HG03103 (cell line): ENCODE measurements around the gene ANAPC1.
"Not testable (repeated sequence)": the region's sequence is repeated elsewhere in the genome, so short reads cannot be mapped to it uniquely, and the experiment has no call there.

ENCODE experiments used
- ATAC-seq: cut with Tn5 transposase; IDR thresholded peaks from one replicate; pipeline ENCODE4 v1.9.1; 2021; ENCODE audit warnings: low read depth; ENCODE audit not compliant: unreplicated experiment

Gene ANAPC1

DNA sequence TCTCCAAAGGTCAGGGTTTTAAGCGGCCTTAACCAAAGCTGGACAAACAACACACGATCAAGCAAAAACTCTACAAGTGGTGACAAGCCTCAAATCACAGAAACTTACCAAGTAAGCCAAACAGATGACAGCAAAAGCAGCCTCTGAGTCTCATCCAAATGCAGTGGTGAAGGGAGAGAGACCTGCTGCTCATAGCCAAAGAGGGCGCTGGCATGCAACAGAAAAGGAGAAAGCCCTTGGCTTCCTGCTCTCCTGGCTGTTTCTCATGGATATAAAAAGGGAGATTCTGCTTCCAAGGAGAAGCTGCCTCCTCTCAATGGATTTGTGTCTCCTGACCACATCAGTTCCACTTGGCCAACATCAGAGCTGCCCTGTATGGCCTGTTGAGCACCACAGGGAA, 142.5 kb downstream of the ANAPC1 start:
- not testable (repeated sequence) for ATAC-seq

DNA sequence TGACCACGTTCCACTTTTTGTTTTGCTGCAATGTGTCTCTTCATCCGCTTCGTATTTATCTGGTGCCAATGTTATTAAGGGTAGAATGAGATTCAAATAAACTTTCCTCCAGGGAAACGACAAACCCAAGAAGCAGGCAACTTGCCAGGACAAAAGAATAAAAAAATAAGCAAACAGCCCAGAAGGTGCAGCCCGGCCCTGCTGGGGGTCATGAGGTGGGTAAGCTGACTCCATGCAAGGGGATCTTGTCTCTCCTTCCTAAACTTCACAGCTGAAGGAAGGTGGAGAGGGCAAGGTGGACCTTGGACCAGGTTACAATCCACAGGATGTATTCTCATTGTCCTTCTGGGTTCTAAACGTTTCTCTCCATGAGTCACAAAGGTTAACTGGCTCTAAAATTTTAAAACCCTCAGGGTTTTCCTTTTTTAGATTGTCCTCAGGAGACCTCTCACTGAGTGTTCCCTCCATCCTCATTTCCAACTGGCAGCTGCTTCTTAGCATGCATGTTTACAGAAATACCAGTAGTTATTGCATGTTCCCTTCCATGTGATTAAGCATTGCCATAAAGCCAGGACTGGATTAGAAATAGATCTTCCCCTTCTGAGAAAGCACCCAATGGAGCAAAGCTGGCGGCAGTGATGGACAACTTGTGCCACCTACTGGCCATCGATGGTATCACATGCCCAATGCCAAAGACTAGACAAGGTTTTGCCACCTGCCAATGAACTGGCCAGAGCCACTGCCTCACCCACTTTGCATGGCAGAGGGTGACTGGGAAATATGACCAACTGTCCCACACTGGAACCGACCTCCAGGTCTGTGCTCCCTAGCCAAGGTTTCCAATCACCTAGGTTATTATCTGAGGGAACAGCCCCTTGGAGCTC, 147.9 kb downstream of the ANAPC1 start:
- not testable (repeated sequence) for ATAC-seq

DNA sequence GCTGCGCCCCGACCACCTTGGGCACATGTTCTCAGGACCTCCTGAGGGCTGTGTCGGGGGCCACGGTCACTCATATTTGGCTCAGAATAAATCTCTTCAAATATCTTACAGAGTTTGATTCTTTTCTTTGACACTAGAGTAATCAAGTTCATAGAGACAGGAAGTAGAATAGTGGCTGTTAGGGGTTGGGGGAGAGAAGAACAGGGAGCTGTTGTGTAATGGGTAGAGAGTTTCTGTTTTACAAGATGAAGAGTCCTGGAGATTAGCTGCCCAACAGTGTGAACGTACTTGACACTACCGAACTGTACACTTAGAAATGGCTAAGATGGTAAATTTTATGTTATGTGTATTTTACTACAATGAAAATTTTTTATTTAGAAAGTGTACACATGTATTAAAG, 148.6 kb downstream of the ANAPC1 start:
- ATAC-seq = not testable (repeated sequence)

DNA sequence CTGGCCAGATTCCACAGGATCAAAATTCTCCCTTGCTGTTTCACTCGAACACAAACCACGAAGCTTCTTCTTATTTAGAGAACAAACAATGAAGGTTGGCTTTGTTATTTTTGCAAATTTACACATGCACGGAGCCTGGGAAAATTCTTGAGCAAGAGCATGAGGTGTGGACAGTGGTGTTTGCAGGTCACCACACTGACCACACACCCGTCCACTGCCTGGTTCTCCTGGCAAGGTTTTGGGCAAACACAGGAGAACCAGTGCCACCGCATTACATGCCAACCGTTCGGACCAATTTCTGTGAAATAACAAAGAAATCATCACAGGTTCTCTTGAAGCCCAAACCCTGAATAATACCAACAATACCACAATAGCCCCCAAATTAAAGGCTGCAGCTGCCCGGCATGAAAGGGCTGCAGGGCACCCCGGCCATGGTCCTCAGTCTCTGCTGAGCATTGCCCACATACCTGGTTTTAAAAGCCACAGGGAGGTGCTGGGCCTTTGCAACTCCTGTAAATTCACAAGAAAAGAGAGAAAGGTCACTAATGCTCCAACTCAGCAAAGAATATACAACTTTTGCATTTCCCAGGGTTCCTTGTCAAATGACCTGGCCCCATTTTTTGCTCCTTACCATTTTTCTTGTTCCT, 154.1 kb downstream of the ANAPC1 start:
- ATAC-seq = not testable (repeated sequence)

DNA sequence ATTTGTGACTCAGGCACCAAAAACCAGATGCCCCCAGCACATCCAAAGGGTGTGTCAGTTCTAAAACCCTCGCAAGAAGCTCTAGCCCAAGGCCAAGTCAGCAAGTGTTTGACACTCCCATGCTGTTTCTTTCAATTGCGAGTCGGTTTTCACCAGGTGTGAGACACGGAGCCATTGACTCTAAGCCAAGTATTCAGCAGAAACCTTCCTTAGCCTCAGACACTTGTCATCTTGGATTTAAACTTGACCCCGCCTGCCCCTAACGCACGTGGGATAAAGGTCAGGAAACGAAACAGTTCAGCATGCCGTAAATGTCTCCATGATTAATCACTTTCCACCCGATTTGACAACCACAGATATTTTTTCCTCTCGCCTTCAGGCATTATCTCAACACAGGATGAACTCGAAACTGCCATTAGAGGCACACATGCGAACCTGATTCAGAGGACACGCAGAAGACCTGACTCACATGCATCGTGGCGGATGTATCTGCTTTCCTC, 156.3 kb downstream of the ANAPC1 start:
- not testable (repeated sequence) for ATAC-seq

DNA sequence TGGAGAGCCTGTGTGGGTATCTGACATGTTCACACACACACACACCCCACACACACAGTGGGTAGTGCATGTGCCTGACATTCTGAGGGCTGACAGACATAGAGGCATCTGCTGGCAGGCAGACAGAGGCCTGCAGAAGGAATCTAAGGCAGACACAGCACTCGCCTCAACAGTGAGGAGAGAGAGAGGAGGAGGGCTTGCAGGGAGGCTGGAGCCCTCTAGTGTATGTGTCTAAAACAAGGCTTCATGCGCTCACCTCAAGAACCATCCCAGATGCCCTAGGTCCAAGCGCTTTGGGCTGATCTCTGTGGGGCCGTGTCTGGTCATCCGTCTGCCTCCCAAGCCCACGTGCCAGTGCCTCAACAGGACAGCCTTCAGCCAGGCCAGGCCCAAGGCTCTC, 158.3 kb downstream of the ANAPC1 start:
- ATAC-seq = not testable (repeated sequence)

DNA sequence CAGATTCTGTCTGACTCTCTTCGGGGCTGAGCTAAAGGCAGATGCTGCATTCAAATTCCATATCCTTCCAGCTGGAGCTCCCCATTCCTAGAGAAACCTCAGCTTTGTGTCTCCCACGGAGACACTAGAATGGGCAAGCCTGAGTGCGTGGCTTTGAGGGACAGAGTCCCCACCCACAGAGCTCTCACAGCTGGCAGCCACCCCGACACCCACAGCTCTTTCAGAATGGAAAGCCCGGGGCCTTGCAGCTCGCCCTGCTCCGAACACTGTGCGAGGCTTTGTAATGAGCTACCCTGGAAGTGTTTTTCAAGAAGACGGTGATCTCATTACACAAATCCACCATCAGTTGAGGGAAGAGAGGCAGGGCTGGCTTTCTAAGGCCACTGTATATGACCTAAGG, 164.4 kb downstream of the ANAPC1 start:
- ATAC-seq = not testable (repeated sequence)
